ENCODE results near the gene MAMDC4. TPM values are rescaled to one million over a fixed set of nuclear protein-coding genes. Genes with fewer than 3 reads are reported as not detected.

Gene MAMDC4
- total and polyA plus RNA-seq, 8 donors, result 1.1 to 317 (median 4.5) TPM

DNA sequence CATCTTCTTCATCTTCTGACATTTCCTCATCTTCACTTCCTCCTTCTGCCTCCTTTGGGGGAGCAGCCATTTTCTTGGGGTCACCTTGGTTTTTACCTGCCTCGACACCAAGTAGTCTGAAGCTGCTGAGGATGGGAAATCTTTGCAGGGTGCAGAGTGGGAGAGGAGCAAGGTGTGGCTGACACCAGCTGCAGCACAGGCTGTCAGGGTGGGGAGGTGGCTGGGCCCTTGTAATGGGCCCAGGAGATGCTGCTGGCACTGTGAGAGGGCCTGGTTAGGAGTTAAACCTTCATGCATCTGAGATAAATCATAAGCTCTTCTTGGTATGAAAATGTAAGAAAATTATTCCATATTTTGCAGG is 36.7 kb upstream of the MAMDC4 start:
- Histone ChIP-seq H3K27ac (no peak overlapping the region), H3K4me1 (peaks cover under 1 to 26% (median 12%) of the 10 kb centered on the region in 4 donors), H3K27me3 (no peaks in the 10 kb centered on the region), H3K4me3 (no peak overlapping the region), H3K36me3 (peaks cover 11 to 56% (median 34%) of the 10 kb centered on the region in 4 donors), H3K9me3 (no peaks in the 10 kb centered on the region)
- no peak for DNase-seq
- TF ChIP-seq POLR2AphosphoS5 (IDR thresholded peaks at IDR 0.05), result no peak
- TF ChIP-seq EP300 (IDR thresholded peaks at IDR 0.05), result no peak
- TF ChIP-seq POLR2A (IDR thresholded peaks at IDR 0.05), result no peak
- intact Hi-C loops (cut with DNase I; ENCODE audit: low total_unique reads), result no loop called here
- WGBS, 5 donors, result 0 to 45% (median 0%) methylated on average over 1 of the region's 1 CpG

DNA sequence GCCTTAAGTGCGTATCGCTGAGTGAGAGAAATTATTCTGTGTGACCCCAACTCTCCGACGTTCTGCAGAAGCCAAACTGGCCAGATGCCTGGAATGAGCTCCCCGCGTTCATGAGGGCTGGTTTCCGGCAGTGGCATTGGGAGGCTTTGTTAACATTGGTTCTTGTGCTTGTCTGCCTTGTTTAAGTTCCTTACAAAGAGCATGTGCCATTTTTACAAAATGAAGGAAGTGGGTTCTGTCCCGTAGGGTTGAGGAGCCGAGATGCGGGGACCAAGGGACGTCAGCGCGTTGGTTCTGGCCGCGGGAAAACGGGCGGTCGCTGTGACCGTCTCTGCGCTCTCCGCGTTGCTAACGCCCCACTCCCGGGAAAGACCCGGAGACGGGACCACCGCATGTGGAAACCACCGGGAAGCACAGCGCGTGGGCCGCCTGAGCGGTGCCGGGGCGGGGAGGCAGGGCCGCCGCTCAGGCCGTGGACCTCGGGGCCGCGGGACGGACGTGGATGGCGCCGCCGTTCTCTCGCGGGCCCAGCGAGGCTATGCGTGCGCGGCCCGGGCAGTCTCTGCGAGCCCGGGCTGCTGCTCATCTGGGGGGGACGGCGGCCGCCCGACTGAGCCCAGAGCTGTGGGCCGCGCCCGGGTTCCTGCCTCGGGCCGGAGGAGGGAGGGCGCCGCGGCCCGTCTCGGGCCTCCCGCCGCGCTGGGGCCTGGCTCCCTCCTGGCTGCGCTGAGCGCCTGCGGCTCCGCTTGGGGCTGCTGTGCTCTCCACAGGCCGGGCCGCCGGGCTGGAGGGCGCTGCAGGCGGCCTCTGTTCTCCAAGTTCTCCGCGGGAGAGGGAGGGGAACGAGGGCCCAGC is 30.9 kb upstream of the MAMDC4 start:
- H3K27me3 ChIP-seq, result no peaks in the 10 kb centered on the region
- WGBS, 5 donors, result 32 to 40% (median 35%) methylated on average over 33 to 83 of the region's 83 CpGs
- peaks cover 13 to 16% (median 14%) of the 10 kb centered on the region in 4 donors for H3K4me1 ChIP-seq
- TF ChIP-seq POLR2AphosphoS5 (IDR thresholded peaks at IDR 0.05) (no peak), EP300 (IDR thresholded peaks at IDR 0.05) (no peak), POLR2A (IDR thresholded peaks at IDR 0.05) (no peak)
- TF ChIP-seq, protein P1, sequence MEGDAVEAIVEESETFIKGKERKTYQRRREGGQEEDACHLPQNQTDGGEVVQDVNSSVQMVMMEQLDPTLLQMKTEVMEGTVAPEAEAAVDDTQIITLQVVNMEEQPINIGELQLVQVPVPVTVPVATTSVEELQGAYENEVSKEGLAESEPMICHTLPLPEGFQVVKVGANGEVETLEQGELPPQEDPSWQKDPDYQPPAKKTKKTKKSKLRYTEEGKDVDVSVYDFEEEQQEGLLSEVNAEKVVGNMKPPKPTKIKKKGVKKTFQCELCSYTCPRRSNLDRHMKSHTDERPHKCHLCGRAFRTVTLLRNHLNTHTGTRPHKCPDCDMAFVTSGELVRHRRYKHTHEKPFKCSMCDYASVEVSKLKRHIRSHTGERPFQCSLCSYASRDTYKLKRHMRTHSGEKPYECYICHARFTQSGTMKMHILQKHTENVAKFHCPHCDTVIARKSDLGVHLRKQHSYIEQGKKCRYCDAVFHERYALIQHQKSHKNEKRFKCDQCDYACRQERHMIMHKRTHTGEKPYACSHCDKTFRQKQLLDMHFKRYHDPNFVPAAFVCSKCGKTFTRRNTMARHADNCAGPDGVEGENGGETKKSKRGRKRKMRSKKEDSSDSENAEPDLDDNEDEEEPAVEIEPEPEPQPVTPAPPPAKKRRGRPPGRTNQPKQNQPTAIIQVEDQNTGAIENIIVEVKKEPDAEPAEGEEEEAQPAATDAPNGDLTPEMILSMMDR (IDR thresholded peaks at IDR 0.05), result no peak
- no peaks in the 10 kb centered on the region for H3K9me3 ChIP-seq
- DNase-seq, result peak in 1 of 2 donors; percentile 70
- peak overlapping the region; percentile 33 to 41 (median 36) for H3K4me3 ChIP-seq
- H3K36me3 ChIP-seq, result peaks cover 27 to 42% (median 39%) of the 10 kb centered on the region in 4 donors
- intact Hi-C loops (cut with DNase I; ENCODE audit: low total_unique reads), result no loop called here
- H3K27ac ChIP-seq, result peak overlapping the region in 1 of 5 donors; percentile 46

DNA sequence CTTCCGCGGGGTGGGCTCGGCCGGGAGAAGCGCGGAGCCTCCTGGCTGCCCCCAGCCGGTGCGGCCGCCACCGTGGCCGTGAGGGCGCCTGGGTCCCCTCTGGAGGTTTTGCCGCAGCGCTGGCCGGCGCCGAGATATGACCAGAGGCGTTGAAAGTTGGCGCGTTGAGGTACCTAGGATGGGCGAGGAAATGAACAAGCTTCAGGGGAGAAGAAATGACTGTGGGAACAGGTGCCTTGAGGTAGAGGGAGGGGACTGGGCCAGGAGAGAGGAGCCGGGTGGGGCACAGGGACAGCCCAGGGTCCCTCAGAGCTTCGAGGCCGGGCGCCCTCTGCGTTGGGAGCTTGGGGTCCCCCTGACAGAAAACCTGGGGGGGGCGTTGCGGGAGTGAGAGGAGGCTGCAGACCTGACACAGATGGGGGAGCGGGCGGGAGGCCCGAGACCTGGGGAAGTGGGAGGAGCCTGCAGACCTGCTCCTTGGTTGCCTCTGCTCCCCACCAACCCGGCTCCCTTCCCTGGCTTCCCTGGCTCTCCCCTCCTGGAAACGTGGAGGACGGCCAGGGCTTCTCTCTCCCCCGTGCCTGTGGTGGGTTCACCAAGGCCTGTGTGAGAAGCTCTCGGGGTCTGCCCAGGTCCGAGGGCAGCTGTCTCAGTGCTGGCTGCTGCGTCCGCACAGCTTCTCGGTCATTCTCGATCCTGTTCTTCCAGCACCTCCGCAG is 30.2 kb upstream of the MAMDC4 start:
- no peak for DNase-seq
- H3K27ac ChIP-seq, result peak overlapping the region in 1 of 5 donors; percentile 46
- H3K4me3 ChIP-seq, result peak overlapping the region; percentile 33 to 41 (median 36)
- WGBS, 5 donors, result 74 to 82% (median 76%) methylated on average over 30 to 42 of the region's 42 CpGs
- H3K9me3 ChIP-seq, result no peaks in the 10 kb centered on the region
- TF ChIP-seq, protein P1 (IDR thresholded peaks at IDR 0.05), result no peak
- TF ChIP-seq EP300 (IDR thresholded peaks at IDR 0.05), result no peak
- no peak for TF ChIP-seq POLR2A (IDR thresholded peaks at IDR 0.05)
- TF ChIP-seq POLR2AphosphoS5 (IDR thresholded peaks at IDR 0.05), result no peak
- H3K27me3 ChIP-seq, result no peaks in the 10 kb centered on the region
- intact Hi-C loops (cut with DNase I; ENCODE audit: low total_unique reads), result no loop called here
- H3K4me1 ChIP-seq, result peaks cover 13 to 16% (median 14%) of the 10 kb centered on the region in 4 donors
- H3K36me3 ChIP-seq, result peaks cover 35 to 48% (median 45%) of the 10 kb centered on the region in 4 donors

GRCh38 chr9:136823136-136824046 is 28.8 kb upstream of the MAMDC4 start:
- Histone ChIP-seq H3K4me1 (peaks cover 13 to 16% (median 14%) of the 10 kb centered on the region in 4 donors), H3K9me3 (no peaks in the 10 kb centered on the region), H3K36me3 (peaks cover 40 to 55% (median 52%) of the 10 kb centered on the region in 4 donors), H3K27ac (no peak overlapping the region), H3K4me3 (no peak overlapping the region), H3K27me3 (no peaks in the 10 kb centered on the region)
- DNase-seq, result no peak
- 86 to 92% (median 88%) methylated on average over 25 to 30 of the region's 30 CpGs for WGBS, 5 donors
- TF ChIP-seq, protein P1 (IDR thresholded peaks at IDR 0.05), result no peak
- TF ChIP-seq EP300 (IDR thresholded peaks at IDR 0.05), result no peak
- no peak for TF ChIP-seq POLR2AphosphoS5 (IDR thresholded peaks at IDR 0.05)
- TF ChIP-seq POLR2A (IDR thresholded peaks at IDR 0.05), result no peak
- intact Hi-C loops (cut with DNase I; ENCODE audit: low total_unique reads), result no loop called here
